Liver (tissue), 9 donors: ENCODE measurements around the gene TSEN34. TPM values are rescaled to one million over a fixed set of nuclear protein-coding genes. Genes with fewer than 3 reads are reported as not detected.

Experiments used
- DNase-seq: peaks from one replicate; pipeline ENCODE4 v3.0.0-alpha.2; 2017; ENCODE audit warnings: low spot score
- H3K27ac ChIP-seq, 2 donors: one replicate each; pipeline ENCODE4 v1.7.0; 2013; ENCODE audit warnings: inconsistent platforms in 2 of 2, low read length in 2 of 2, control low read depth in 1 of 2, low read depth in 1 of 2, mild to moderate bottlenecking in 1 of 2
- H3K27me3 ChIP-seq, 4 donors: one replicate each; pipeline versions ENCODE4 v1.6.1 to v1.7.0; 2013; ENCODE audit warnings: low read length in 3 of 4, inconsistent platforms in 1 of 4, mild to moderate bottlenecking in 1 of 4, moderate library complexity in 1 of 4; ENCODE audit not compliant: control insufficient read depth in 4 of 4, insufficient read depth in 4 of 4
- H3K36me3 ChIP-seq, 4 donors: one replicate each; pipeline versions ENCODE4 v1.6.1 to v1.7.0; 2013; ENCODE audit warnings: low read length in 3 of 4, mild to moderate bottlenecking in 3 of 4, low read depth in 1 of 4, moderate library complexity in 1 of 4; ENCODE audit not compliant: control insufficient read depth in 4 of 4, insufficient read depth in 3 of 4
- H3K4me1 ChIP-seq, 4 donors: one replicate each; pipeline versions ENCODE4 v1.6.1 to v1.7.0; 2013; ENCODE audit warnings: low read length in 3 of 4, mild to moderate bottlenecking in 3 of 4, moderate library complexity in 1 of 4; ENCODE audit not compliant: control insufficient read depth in 4 of 4, insufficient read depth in 4 of 4
- H3K4me3 ChIP-seq, 3 donors: one replicate each; pipeline versions ENCODE4 v1.6.1 to v1.7.0; 2013; ENCODE audit warnings: low read length in 3 of 3, control low read depth in 1 of 3, low read depth in 1 of 3, mild to moderate bottlenecking in 1 of 3
- H3K9ac ChIP-seq, 2 donors: one replicate each; pipeline ENCODE4 v1.7.0; 2013; ENCODE audit warnings: low read length in 2 of 2, mild to moderate bottlenecking in 2 of 2, moderate library complexity in 2 of 2, control low read depth in 1 of 2, low read depth in 1 of 2
- H3K9me3 ChIP-seq, 4 donors: one replicate each; pipeline versions ENCODE4 v1.6.1 to v1.7.0; 2013; ENCODE audit warnings: low read length in 3 of 4; ENCODE audit not compliant: control insufficient read depth in 4 of 4
- ATF3 ChIP-seq: IDR thresholded peaks from 2 replicates; pipeline ENCODE4 v1.6.1; 2016; ENCODE audit warnings: antibody characterized with exemption
- CTCF ChIP-seq: fragments of 150-350 bp; IDR thresholded peaks from 2 replicates; pipeline ENCODE4 v1.5.1; 2017; ENCODE audit warnings: improper control_type of control experiment, low read depth, low read length; ENCODE audit not compliant: missing input control
- EGR1 ChIP-seq, 2 donors: IDR thresholded peaks; 2 replicates each; pipeline ENCODE4 v1.6.1; 2016 to 2018; ENCODE audit warnings: antibody characterized with exemption in 2 of 2, low read depth in 2 of 2
- FOXA1 ChIP-seq: IDR thresholded peaks from 2 replicates; pipeline ENCODE4 v1.6.1; 2016; ENCODE audit warnings: antibody characterized with exemption
- FOXA2 ChIP-seq: IDR thresholded peaks from 2 replicates; pipeline ENCODE4 v1.6.1; 2016; ENCODE audit warnings: antibody characterized with exemption
- GABPA ChIP-seq, 2 donors: IDR thresholded peaks in 1 of 2; conservative IDR thresholded peaks in 1 of 2; 2 replicates each; pipeline ENCODE4 v1.6.1; 2016; ENCODE audit warnings: antibody characterized with exemption in 2 of 2, mild to moderate bottlenecking in 1 of 2, moderate library complexity in 1 of 2
- HNF4A ChIP-seq, 2 donors: conservative IDR thresholded peaks; 2 replicates each; pipeline ENCODE4 v1.6.1; 2016; ENCODE audit warnings: antibody characterized with exemption in 2 of 2, mild to moderate bottlenecking in 2 of 2
- HNF4G ChIP-seq: IDR thresholded peaks from 2 replicates; pipeline ENCODE4 v1.6.1; 2016; ENCODE audit warnings: antibody characterized with exemption
- JUND ChIP-seq, 2 donors: IDR thresholded peaks; 2 replicates each; pipeline ENCODE4 v1.6.1; 2016; ENCODE audit warnings: antibody characterized with exemption in 2 of 2
- MAX ChIP-seq: IDR thresholded peaks from 2 replicates; pipeline ENCODE4 v1.6.1; 2016; ENCODE audit warnings: antibody characterized with exemption
- NR2F2 ChIP-seq: IDR thresholded peaks from 2 replicates; pipeline ENCODE4 v1.6.1; 2016; ENCODE audit warnings: antibody characterized with exemption
- RAD21 ChIP-seq, 2 donors: IDR thresholded peaks; 2 replicates each; pipeline ENCODE4 v1.6.1; 2016; ENCODE audit warnings: antibody characterized with exemption in 2 of 2, mild to moderate bottlenecking in 2 of 2
- REST ChIP-seq: IDR thresholded peaks from 2 replicates; pipeline ENCODE4 v1.6.1; 2016; ENCODE audit warnings: antibody characterized with exemption, mild to moderate bottlenecking
- RXRA ChIP-seq, 2 donors: IDR thresholded peaks; 2 replicates each; pipeline ENCODE4 v1.6.1; 2017 to 2018; ENCODE audit warnings: antibody characterized with exemption in 2 of 2, mild to moderate bottlenecking in 1 of 2
- SP1 ChIP-seq: IDR thresholded peaks from 2 replicates; pipeline ENCODE4 v1.6.1; 2018; ENCODE audit warnings: antibody characterized with exemption, mild to moderate bottlenecking
- TAF1 ChIP-seq: conservative IDR thresholded peaks from 2 replicates; pipeline ENCODE4 v1.6.1; 2016; ENCODE audit warnings: antibody characterized with exemption, mild to moderate bottlenecking
- YY1 ChIP-seq: IDR thresholded peaks from 2 replicates; pipeline ENCODE4 v1.6.1; 2016; ENCODE audit warnings: antibody characterized with exemption, mild to moderate bottlenecking
- ZBTB33 ChIP-seq: IDR thresholded peaks from 2 replicates; pipeline ENCODE4 v1.6.1; 2016; ENCODE audit warnings: antibody characterized with exemption
- WGBS: extraction: QIAGEN DNeasy Blood & Tissue Kit; methylation state at CpG from one replicate; pipeline ENCODE4 v1.1.7; 2013; 5-methylcytosine and 5-hydroxymethylcytosine counted together
- polyA plus RNA-seq, 2 donors: library from polyadenylated mRNA; stranded (reverse) in 1 of 2; unstranded in 1 of 2; fragments of 200-250 nt in 1 of 2; fragments of >200 nt in 1 of 2; fragmentation: Nextera tagmentation in 1 of 2; extraction: Ambion mirVana in 1 of 2; gene quantifications; one replicate each; pipeline versions ENCODE4 v1.2.1 to v1.2.3, GENCODE V29; 2013 to 2015
- total RNA-seq, 2 donors: library from RNA; depleted of rRNA; stranded (reverse); fragments of >200 nt; gene quantifications; one replicate each; pipeline ENCODE4 v1.2.3, GENCODE V29; 2014
- donor health status: healthy.
- donor health status: healthy.
- donor health status: healthy.
- donor health status: healthy.
- donor health status: healthy.

TSEN34 gene
- total and polyA plus RNA-seq, 4 donors, result 15.5 to 37.9 (median 24.6) TPM

- H3K4me1 ChIP-seq, result peaks cover 9 to 22% (median 15%) of the 10 kb centered on the region in 4 donors
- H3K27me3 ChIP-seq, result no peaks in the 10 kb centered on the region
- under 1% methylated on average over 56 of the region's 56 CpGs for WGBS
- H3K9me3 ChIP-seq, result no peaks in the 10 kb centered on the region
- DNase-seq, result peak; percentile 99
- H3K36me3 ChIP-seq, result peaks cover 4 to 17% (median 12%) of the 10 kb centered on the region in 4 donors
- peak overlapping the region; percentile 51 to 78 (median 68) for H3K4me3 ChIP-seq
- peak overlapping the region; percentile 96 to 99 for H3K27ac ChIP-seq
- peak overlapping the region; percentile 63 to 77 for H3K9ac ChIP-seq
- peak; percentile 9 for TF ChIP-seq REST
- TF ChIP-seq TAF1, result no peak
- TF ChIP-seq GABPA (IDR thresholded peaks at IDR 0.05 in 1 of 2, conservative IDR thresholded peaks at IDR 0.05 in 1 of 2), result peak; percentile 40 to 79
- TF ChIP-seq RXRA (IDR thresholded peaks at IDR 0.05), result peak; percentile 27 to 55
- peak; percentile 71 for TF ChIP-seq SP1
- peak in 1 of 2 donors; percentile 7 for TF ChIP-seq EGR1 (IDR thresholded peaks at IDR 0.05; ENCODE audit: low read depth in 2 of 2)
- peak; percentile 42 to 51 for TF ChIP-seq HNF4A (conservative IDR thresholded peaks at IDR 0.05)
- peak; percentile 13 for TF ChIP-seq FOXA2
- TF ChIP-seq ZBTB33, result peak; percentile 83
- peak; percentile 94 for TF ChIP-seq HNF4G
- no peak for TF ChIP-seq MAX
- peak in 1 of 2 donors; percentile 56 for TF ChIP-seq JUND (IDR thresholded peaks at IDR 0.05)
- peak; percentile 35 for TF ChIP-seq NR2F2
- peak; percentile 71 for TF ChIP-seq YY1
- TF ChIP-seq CTCF, result no peak
- no peak for TF ChIP-seq ATF3
- peak; percentile 31 for TF ChIP-seq FOXA1
- no peak for TF ChIP-seq RAD21 (IDR thresholded peaks at IDR 0.05)
These were observed 551 bp upstream of the TSEN34 start for GRCh38 chr19:54190503-54191010.
